Brain microvascular endothelial cell (primary cell): ENCODE measurements around the gene SMCO4.

Experiments used
- DNase-seq: peaks from one replicate; pipeline ENCODE4 v3.0.0-alpha.2; 2020
- H3K27ac ChIP-seq: fragments of 250-450 bp; sonication (Bioruptor Pico); 2 replicates; pipeline ENCODE4 v1.5.1; 2020; ENCODE audit warnings: mild to moderate bottlenecking, moderate library complexity
- H3K27me3 ChIP-seq: fragments of 250-450 bp; sonication (Bioruptor Pico); replicated peaks from 2 replicates; pipeline ENCODE4 v1.5.1; 2020; ENCODE audit warnings: mild to moderate bottlenecking
- H3K36me3 ChIP-seq: fragments of 250-450 bp; sonication (Bioruptor Pico); replicated peaks from 2 replicates; pipeline ENCODE4 v1.5.1; 2020; ENCODE audit warnings: mild to moderate bottlenecking
- H3K4me3 ChIP-seq: 2 replicates; pipeline ENCODE4 v1.5.1; 2011; ENCODE audit warnings: low read depth, mild to moderate bottlenecking, control low read depth, low read length, moderate library complexity
- in situ Hi-C: cut with HindIII; loops from 2 replicates; pipeline ENCODE4 v1.10.0; 2017; ENCODE audit warnings: low sequenced_read_pairs, low pct_ligation_motif_present
- TF ChIP-seq, protein P1 (sequence below): IDR thresholded peaks from 2 replicates; pipeline ENCODE4 v1.5.1; 2011; ENCODE audit warnings: low read depth, mild to moderate bottlenecking, moderate library complexity, low read length, control low read depth, inconsistent platforms; ENCODE audit errors: missing control alignments

The SMCO4 gene

DNA sequence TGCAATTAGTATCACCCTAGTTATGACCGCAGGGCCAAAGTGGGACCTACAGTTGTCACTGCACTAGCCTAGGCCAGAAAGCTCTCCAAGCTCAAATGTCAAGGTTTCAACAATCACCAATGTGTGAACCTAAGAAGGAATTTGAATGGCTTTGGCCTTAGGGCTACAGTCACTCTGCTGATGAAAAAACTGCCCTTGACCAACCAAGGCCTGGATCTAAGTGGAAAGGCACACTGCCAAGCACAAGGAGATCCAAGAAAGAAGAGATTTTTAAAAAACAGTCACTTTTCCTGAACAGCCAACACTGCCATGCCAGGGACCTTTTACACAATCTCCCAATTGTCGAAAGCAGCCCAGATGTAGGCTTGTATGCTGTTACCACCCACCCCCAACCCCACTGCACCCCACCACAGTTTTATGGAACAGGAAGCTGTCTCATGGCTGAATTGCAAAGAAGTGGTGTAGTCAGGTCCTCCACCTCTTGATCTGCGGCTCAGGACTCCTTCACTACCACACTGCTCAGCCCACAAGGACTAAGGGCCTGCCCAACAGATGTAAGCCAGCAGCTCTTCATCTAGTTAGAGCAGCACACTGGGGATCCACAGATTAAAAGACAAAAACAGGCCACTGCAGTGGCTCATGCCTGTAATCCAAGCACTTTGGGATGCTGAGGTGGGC is 32.9 kb downstream of the SMCO4 start:
- in situ Hi-C loops = no loop called here
- H3K36me3 ChIP-seq = no peaks in the 10 kb centered on the region
- H3K27me3 ChIP-seq = no peaks in the 10 kb centered on the region
- no peak for DNase-seq
- TF ChIP-seq, protein P1, sequence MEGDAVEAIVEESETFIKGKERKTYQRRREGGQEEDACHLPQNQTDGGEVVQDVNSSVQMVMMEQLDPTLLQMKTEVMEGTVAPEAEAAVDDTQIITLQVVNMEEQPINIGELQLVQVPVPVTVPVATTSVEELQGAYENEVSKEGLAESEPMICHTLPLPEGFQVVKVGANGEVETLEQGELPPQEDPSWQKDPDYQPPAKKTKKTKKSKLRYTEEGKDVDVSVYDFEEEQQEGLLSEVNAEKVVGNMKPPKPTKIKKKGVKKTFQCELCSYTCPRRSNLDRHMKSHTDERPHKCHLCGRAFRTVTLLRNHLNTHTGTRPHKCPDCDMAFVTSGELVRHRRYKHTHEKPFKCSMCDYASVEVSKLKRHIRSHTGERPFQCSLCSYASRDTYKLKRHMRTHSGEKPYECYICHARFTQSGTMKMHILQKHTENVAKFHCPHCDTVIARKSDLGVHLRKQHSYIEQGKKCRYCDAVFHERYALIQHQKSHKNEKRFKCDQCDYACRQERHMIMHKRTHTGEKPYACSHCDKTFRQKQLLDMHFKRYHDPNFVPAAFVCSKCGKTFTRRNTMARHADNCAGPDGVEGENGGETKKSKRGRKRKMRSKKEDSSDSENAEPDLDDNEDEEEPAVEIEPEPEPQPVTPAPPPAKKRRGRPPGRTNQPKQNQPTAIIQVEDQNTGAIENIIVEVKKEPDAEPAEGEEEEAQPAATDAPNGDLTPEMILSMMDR = no peak
- H3K4me3 ChIP-seq = no peak overlapping the region
- no peak overlapping the region for H3K27ac ChIP-seq

DNA sequence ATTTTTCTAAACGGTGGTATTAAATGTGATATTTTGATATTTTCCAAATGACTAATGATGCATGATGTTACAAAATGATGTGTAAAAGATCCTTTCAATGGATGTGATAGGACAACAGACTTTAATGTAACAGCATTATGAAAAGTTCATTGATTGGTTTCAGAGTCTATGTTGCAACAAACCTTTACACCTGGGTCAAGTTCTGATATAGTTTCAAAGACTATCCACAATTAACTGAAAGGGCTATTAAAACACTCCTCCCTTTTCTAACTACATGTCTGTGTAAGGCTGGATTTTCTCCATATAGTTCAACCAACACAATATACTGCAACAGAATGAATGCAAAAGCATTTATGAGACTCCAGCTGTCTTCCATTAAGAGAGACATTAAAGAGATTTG is 35.7 kb downstream of the SMCO4 start:
- in situ Hi-C loops = no loop called here
- Histone ChIP-seq H3K36me3 (no peaks in the 10 kb centered on the region), H3K27ac (no peak overlapping the region), H3K4me3 (no peak overlapping the region), H3K27me3 (no peaks in the 10 kb centered on the region)
- TF ChIP-seq, protein P1 = no peak
- DNase-seq = no peak

DNA sequence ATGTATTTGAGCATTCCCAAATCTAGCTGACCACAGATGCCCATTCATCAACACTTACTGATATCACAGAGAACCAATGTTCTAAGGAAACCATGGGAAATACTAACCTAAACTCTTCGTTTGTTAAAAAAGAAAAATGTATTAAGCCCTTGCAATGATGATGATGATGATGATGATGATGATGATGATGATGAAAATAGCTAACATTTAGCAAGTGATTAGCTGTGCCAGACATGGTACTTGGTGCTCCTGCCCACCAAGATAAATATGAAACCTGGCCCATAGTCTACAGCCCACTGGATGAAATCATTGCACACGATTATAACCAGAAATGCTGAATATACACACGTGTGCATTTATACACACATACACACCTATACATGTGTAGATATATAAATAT is 37.5 kb downstream of the SMCO4 start:
- no peaks in the 10 kb centered on the region for H3K27me3 ChIP-seq
- in situ Hi-C loops = no loop called here
- no peak overlapping the region for H3K27ac ChIP-seq
- DNase-seq = no peak
- TF ChIP-seq, protein P1 = no peak
- H3K4me3 ChIP-seq = no peak overlapping the region
- no peaks in the 10 kb centered on the region for H3K36me3 ChIP-seq

DNA sequence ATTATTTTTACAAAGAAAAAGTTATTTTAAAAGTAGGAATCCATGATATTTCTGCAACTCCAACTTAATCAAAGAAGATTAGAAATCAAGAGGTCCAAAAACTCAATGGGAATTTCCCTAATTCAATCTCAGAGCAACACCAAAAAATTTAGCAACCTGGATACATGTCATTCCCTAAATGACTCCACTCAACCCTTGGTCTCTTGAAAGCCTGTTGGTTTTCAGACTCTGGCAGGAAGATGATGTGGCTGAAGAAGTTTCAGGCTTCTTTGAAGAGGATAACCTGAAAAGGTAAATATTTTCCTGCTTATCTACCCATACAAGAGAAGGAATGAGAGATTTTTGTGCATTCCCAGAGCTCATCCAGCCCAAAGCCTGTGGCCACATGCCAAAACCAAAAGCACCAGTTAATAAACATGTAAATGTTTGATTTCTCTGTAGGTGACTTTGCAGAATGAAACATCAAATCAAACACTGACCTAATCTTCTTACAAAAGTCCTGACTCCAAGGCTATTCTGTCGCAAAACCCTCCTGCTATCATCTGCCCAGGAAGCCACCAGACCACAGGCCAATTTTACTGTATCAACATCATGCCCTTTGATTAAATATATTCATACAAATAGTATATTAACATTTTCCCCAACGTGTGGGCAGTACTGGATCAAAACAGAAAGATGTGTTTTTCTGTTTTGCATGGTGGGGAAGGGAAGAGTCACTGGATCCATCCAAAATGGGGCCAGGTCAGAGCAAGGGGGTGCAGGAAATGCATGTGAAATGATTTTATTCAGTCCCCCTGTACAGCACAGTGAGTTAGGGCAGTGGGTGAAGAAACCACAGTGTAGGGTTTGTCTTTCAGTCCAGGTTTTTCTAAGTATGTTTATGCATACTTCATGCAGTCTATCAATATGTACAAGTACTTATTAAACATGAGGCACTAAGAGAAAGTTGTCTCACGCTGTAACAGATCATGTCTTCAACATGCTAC is 38.8 kb downstream of the SMCO4 start:
- in situ Hi-C loops = no loop called here
- TF ChIP-seq, protein P1 = no peak
- Histone ChIP-seq H3K4me3 (no peak overlapping the region), H3K36me3 (no peaks in the 10 kb centered on the region), H3K27me3 (no peaks in the 10 kb centered on the region), H3K27ac (no peak overlapping the region)
- DNase-seq = no peak

DNA sequence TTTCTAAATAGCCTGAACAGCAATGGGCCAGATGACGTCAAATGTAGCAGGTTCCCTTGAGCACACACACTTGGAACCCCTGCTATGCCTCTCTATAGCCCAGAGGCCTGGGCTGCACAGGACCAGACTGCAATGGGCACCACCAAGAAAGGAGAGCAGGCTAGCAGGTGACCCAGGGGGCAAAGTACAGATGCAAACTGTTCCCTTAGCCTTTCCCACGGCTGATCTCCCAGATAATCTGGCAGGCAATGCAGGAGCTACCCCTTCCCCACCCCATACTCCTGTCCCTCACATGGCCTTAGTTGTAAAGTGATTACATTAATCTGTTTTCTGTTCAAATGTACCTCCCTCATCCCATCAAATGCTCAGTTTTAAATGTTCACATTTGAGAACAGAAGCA is 41.3 kb downstream of the SMCO4 start:
- in situ Hi-C loops = no loop called here
- H3K27me3 ChIP-seq = no peaks in the 10 kb centered on the region
- H3K4me3 ChIP-seq = no peak overlapping the region
- DNase-seq = no peak
- TF ChIP-seq, protein P1 = no peak
- H3K36me3 ChIP-seq = no peaks in the 10 kb centered on the region
- no peak overlapping the region for H3K27ac ChIP-seq
